NCI-H2171 treated with DMSO at 0.1 percent for 48 hours (cell line): ENCODE results near the gene MATCAP1.

ENCODE experiments used
- DNase-seq: peaks from one replicate; lab custom pipeline; 2025; lab: John Stamatoyannopoulos, UW

The MATCAP1 gene

GRCh38 chr16:67128417-67128816 lies 55.3 kb downstream of the MATCAP1 start:
- peak; percentile 10 for DNase-seq
